22Rv1 (cell line): Measurements from ENCODE around the gene TENT5A.
"Not testable (repeated sequence)": the region's sequence is repeated elsewhere in the genome, so short reads cannot be mapped to it uniquely, and the experiment has no call there.

Source experiments
- H3K27ac ChIP-seq: fragments of 450-650 bp; 2 replicates; pipeline ENCODE4 v1.5.1; 2017
- ZFX ChIP-seq: fragments of 450-650 bp; IDR thresholded peaks from 2 replicates; pipeline ENCODE4 v1.6.1; 2017; ENCODE audit warnings: antibody characterized with exemption, borderline replicate concordance
- TF ChIP-seq, protein P1 (sequence below): fragments of 450-650 bp; IDR thresholded peaks from 2 replicates; pipeline ENCODE4 v1.5.1; 2017; ENCODE audit warnings: mild to moderate bottlenecking

Gene TENT5A

DNA sequence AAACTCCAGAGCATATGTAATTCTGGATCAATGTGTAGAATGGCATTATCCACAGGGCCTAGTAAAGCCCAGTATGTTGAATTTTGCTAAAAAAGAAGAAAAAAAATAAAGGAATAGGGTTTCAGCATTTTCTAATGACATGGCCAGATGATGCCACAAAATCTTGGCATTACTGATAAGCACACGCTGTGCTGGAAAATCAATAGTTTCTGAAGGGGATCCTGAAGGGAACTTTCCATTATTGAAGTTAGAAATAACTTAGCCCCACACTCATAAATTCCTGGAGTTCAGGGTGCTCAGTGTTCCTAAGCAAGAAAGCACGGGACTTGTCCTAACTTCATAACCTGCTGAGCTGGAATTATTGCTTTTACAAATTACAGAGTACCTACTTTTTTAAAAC lies 10.8 kb downstream of the TENT5A start:
- H3K27ac ChIP-seq = no peak overlapping the region
- no peak for TF ChIP-seq ZFX
- TF ChIP-seq, protein P1, sequence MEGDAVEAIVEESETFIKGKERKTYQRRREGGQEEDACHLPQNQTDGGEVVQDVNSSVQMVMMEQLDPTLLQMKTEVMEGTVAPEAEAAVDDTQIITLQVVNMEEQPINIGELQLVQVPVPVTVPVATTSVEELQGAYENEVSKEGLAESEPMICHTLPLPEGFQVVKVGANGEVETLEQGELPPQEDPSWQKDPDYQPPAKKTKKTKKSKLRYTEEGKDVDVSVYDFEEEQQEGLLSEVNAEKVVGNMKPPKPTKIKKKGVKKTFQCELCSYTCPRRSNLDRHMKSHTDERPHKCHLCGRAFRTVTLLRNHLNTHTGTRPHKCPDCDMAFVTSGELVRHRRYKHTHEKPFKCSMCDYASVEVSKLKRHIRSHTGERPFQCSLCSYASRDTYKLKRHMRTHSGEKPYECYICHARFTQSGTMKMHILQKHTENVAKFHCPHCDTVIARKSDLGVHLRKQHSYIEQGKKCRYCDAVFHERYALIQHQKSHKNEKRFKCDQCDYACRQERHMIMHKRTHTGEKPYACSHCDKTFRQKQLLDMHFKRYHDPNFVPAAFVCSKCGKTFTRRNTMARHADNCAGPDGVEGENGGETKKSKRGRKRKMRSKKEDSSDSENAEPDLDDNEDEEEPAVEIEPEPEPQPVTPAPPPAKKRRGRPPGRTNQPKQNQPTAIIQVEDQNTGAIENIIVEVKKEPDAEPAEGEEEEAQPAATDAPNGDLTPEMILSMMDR = no peak

DNA sequence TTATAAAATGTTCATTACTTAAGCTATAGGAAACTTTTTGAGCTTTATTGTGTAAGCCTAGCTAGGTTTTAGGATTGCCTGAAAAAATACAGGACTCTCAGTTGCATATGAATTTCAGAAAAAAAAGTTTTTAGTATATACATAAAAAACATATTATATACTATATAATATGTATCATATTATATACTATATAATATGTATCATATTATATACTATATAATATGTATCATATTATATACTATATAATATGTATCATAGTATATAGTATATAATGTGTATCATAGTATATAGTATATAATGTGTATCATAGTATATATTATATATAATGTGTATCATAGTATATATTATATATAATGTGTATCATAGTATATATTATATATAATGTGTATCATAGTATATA lies 11.9 kb downstream of the TENT5A start:
- not testable (repeated sequence) for H3K27ac ChIP-seq

DNA sequence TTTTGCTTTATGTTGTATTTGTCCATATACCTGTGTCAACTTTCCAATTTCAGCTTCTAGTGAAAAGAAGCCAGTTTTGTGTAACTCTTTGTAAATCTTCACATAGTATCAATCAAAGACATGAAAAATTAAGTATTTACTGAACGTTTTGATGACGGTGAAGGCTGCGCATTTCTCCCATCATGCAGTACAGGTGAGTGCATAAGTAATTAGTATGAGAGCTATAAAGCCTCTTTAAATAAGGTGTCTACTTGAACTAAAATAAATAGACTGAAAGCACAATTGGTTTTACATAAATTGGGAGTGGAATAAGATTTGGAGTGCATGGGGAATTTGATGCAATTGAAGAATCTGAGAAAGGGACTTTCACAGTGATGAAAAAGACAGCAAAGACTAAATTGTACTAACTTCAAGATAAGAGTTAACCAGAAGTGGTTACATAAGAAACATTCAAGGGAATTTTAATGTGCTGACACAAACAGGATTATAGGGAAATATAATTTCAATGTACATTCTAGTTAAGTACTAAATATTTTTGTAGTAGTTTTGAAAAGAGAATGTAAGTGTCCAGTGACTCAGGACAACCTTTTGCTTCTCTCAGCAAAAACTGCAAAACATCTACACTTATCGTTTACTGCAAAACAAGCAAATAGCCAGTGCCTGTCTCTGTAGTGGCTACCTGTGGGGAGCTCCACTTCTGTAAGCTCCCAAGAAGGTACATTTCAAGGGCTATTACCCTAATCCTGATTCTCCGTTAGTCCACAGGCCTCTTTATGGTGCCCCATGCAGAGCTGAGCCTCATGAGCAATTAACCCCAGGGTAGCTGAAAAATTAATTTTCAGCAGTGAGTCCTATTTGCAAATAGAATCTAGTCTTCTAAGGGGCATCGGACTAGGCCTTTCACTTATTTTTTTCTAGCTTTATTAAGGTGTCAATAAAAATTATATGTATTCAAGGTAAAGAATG lies 13.0 kb downstream of the TENT5A start:
- no peak for TF ChIP-seq ZFX
- TF ChIP-seq, protein P1 = no peak

DNA sequence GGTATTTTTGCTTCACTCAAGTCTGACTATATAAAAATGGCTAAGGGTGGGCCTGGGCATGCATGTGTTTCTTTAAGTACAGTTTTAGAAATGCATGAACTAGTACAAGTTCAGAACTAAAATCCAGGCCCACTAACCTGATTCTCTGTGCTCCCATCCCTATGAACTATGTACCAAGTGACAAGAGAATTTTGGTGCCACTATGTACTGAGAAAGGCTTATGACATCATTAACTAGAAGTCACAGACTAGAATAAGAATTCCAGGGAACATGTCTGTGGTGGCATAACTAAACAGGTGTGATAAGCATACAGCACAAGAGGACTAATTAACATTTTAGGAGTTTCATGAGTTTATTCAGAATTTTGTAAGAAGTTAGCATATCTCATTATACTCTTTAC lies 16.1 kb downstream of the TENT5A start:
- TF ChIP-seq ZFX = no peak
- TF ChIP-seq, protein P1 = no peak
- no peak overlapping the region for H3K27ac ChIP-seq

More for the DNA sequence above, 13.0 kb downstream of the TENT5A start:
- no peak overlapping the region for H3K27ac ChIP-seq

DNA sequence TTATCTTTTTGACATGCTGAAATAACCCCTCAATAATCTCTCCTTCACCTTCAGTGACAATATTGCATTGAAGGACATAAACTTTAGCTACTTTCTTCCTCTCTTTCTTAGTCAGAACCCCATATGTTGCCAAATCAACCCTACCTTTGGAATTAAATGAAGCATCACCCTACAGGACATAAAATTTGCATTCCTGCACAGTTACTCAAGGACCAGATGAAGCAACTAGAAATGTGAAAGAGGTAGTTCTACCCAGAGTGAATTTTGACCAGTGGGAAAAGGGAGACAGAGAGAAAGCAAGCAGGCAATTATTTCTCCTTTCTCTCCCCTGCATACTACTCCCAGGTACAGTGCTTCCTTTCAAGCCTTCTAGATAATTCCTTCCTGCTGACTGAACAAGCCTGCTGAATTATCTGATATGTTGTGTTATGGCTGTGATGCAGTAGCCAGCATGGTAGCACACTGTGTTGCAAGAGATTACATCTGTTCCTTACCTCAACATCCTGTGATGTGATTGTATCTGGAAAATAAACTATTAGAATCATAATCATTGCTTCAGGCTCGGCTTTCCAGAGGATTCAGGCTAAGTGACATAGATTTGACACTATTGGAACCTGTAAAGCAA lies 16.6 kb downstream of the TENT5A start:
- TF ChIP-seq, protein P1 = no peak
- no peak for TF ChIP-seq ZFX
- no peak overlapping the region for H3K27ac ChIP-seq

DNA sequence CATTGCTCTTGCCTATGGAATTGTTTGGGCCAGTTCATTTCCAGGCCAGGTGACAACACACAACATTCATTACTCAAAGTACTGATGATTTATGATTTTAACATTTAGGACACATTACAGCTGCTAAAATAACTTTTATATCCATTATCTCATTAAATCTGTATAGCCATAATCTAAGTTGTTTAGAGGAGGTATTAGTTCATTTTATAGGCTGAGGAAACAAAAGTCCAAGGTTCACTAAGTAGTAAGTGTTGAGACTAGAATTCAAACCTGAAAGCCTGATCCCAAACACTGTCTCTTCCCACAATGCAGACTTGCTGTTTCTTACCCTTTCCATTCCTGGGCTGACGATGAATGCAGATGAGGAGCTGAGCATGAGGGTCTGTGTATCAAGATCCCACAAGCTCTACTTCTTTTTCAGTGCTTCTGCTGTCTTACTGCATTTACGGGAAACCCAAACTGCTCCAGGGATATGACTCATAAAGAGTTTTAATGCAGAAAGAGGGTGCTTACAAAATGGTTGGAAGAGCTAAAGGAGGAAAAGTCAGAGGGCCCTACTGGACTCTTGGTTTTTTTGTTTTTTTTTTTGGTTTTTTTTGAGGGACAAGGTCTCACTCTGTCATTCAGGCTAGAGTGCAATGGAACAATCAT lies 17.9 kb downstream of the TENT5A start:
- H3K27ac ChIP-seq = no peak overlapping the region
- no peak for TF ChIP-seq ZFX
- TF ChIP-seq, protein P1 = no peak

DNA sequence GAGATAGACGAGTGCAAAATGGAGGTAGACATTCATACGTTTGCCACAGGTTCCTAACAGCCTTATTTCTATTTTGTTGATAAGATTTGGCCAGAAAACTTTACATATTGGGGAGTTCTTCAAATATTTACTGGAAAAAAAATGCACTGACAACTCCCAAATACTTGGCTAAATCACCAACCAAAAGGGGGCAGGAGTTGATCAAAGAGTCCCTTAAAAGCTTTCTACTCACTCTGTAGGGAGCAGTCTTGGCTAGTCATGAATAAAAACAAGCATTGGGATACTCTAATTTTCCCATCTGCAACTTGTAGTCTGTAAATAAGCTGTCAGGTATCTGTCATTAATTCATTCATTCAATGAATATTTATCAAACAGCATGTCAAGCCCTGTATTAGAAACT lies 18.4 kb downstream of the TENT5A start:
- TF ChIP-seq, protein P1 = 0 out of 2 replicates have a peak, but pooled peaks have one; percentile 5
- TF ChIP-seq ZFX = no peak
- H3K27ac ChIP-seq = no peak overlapping the region
